Stomach (tissue), 4 donors: ENCODE measurements around the gene SLF1.

Source experiments
- CTCF ChIP-seq, 7 experiments: fragments of 450-650 bp in 4 of 7; fragments of 200-600 bp in 3 of 7; sonication (generic) in 3 of 7; IDR thresholded peaks; one replicate each; pipeline ENCODE4 v1.5.1; 2016 to 2019; ENCODE audit warnings: antibody characterized with exemption in 7 of 7, control low read depth in 2 of 7, mild to moderate bottlenecking in 1 of 7
- POLR2A ChIP-seq, 4 donors: fragments of 450-650 bp; IDR thresholded peaks; one replicate each; pipeline ENCODE4 v1.6.1; 2016; ENCODE audit warnings: antibody characterized with exemption in 4 of 4, control low read depth in 2 of 4, mild to moderate bottlenecking in 1 of 4, moderate library complexity in 1 of 4

- TF ChIP-seq CTCF (IDR thresholded peaks at IDR 0.05) (no peak), POLR2A (IDR thresholded peaks at IDR 0.05) (no peak)
Measured at GRCh38 chr5:94577466-94578245, 40.8 kb upstream of the SLF1 start.
